Stimulated activated CD4-positive, alpha-beta T cell treated with anti-CD3 and anti-CD28 coated beads, TNF-alpha, amount 100 ng/mL, for 24 hours (primary cell): ENCODE measurements around the gene PTPRE.
"Not testable (repeated sequence)": the region's sequence is repeated elsewhere in the genome, so short reads cannot be mapped to it uniquely, and the experiment has no call there.

ENCODE experiments used
- DNase-seq, 3 experiments: peaks; one replicate each; pipeline ENCODE4 v3.0.0-alpha.2; 2020; ENCODE audit warnings: low read depth in 3 of 3

Gene PTPRE

GRCh38 chr10:128094596-128094995 is 187.7 kb downstream of the PTPRE start:
- DNase-seq, result not testable (repeated sequence)

GRCh38 chr10:128095027-128095752 is 188.3 kb downstream of the PTPRE start:
- DNase-seq, result peak in 1 of 3 experiments; percentile 25

- no peak for DNase-seq
Observed at GRCh38 chr10:128095753-128096469, 189.0 kb downstream of the PTPRE start.

- no peak for DNase-seq
Observed at GRCh38 chr10:128096486-128097199, 189.7 kb downstream of the PTPRE start.

GRCh38 chr10:128097783-128098182 is 190.9 kb downstream of the PTPRE start:
- no peak for DNase-seq

- no peak for DNase-seq
Observed at GRCh38 chr10:128098631-128099030, 191.7 kb downstream of the PTPRE start.

GRCh38 chr10:128099901-128100300 is 193.0 kb downstream of the PTPRE start:
- DNase-seq, result no peak

GRCh38 chr10:128101901-128102300 is 195.0 kb downstream of the PTPRE start:
- DNase-seq, result no peak

- no peak for DNase-seq
Observed at GRCh38 chr10:128102480-128103228, 195.8 kb downstream of the PTPRE start.

- DNase-seq, result no peak
Observed at GRCh38 chr10:128103229-128103714, 196.4 kb downstream of the PTPRE start.

GRCh38 chr10:128105383-128105782 is 198.5 kb downstream of the PTPRE start:
- no peak for DNase-seq

GRCh38 chr10:128109707-128110106 is 202.8 kb downstream of the PTPRE start:
- DNase-seq, result no peak

- no peak for DNase-seq
Observed at GRCh38 chr10:128110339-128110738, 203.4 kb downstream of the PTPRE start.

GRCh38 chr10:128111696-128112095 is 204.8 kb downstream of the PTPRE start:
- no peak for DNase-seq

- no peak for DNase-seq
Observed at GRCh38 chr10:128113026-128113425, 206.1 kb downstream of the PTPRE start.

GRCh38 chr10:128114901-128115300 is 208.0 kb downstream of the PTPRE start:
- DNase-seq, result no peak

- DNase-seq, result no peak
Observed at GRCh38 chr10:128115356-128115755, 208.5 kb downstream of the PTPRE start.

GRCh38 chr10:128116187-128116586 is 209.3 kb downstream of the PTPRE start:
- no peak for DNase-seq

- DNase-seq, result no peak
Observed at GRCh38 chr10:128116851-128117615, 210.1 kb downstream of the PTPRE start.

- no peak for DNase-seq
Observed at GRCh38 chr10:128121750-128122412, 215.0 kb downstream of the PTPRE start.
